Measurements from ENCODE around the gene PDE9A.
"Not testable (repeated sequence)": the region's sequence is repeated elsewhere in the genome, so short reads cannot be mapped to it uniquely, and the experiment has no call there.

Gene PDE9A

DNA sequence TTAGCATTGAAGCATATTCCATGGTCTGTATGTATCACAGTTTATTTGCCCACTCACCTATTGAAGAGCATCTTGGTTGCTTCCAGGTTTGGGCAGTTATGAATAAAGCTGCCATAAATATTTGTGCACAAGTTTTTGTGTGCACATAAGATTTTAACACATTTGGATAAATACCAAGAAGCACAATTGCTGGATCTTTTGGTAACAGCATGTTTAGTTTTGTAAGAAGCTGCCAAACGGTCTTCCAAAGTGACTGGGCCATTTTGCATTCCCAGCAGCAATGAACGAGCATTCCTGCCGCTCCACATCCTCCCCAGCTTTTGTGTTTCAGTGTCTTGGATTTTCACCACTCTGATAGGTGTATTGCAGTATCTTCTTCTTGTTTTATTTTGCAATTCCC is 62.7 kb downstream of the PDE9A start:
- ChIA-PET POLR2A (ENCODE audit: low non-redundant PET) (no interaction called here), CTCF (no interaction called here)
- TF ChIP-seq CTCF (conservative IDR thresholded peaks at IDR 0.05; ENCODE audit: low read depth) = no peak
- DNase-seq (ENCODE audit: low spot score) = no peak
- H3K27ac ChIP-seq = no peak overlapping the region

GRCh38 chr21:42720484-42720883 is 67.1 kb downstream of the PDE9A start:
- H3K27ac ChIP-seq; DNase-seq (ENCODE audit: low spot score); POLR2A ChIA-PET (ENCODE audit: low non-redundant PET): not testable (repeated sequence)
- CTCF ChIA-PET = interaction anchor here (0.5 to 1.0 kb wide), 3 partner anchors 15 to 72 kb away, joined by 3 read pairs; no protein-coding TSS in a partner anchor

GRCh38 chr21:42721341-42721824 is 68.0 kb downstream of the PDE9A start:
- ChIA-PET CTCF (interaction anchor here (0.8 kb wide), 1 partner anchor 14 kb away, joined by 3 read pairs; no protein-coding TSS in a partner anchor), POLR2A (ENCODE audit: low non-redundant PET) (no interaction called here)
- TF ChIP-seq CTCF (conservative IDR thresholded peaks at IDR 0.05; ENCODE audit: low read depth) = no peak
- no peak overlapping the region for H3K27ac ChIP-seq
- no peak for DNase-seq (ENCODE audit: low spot score)

DNA sequence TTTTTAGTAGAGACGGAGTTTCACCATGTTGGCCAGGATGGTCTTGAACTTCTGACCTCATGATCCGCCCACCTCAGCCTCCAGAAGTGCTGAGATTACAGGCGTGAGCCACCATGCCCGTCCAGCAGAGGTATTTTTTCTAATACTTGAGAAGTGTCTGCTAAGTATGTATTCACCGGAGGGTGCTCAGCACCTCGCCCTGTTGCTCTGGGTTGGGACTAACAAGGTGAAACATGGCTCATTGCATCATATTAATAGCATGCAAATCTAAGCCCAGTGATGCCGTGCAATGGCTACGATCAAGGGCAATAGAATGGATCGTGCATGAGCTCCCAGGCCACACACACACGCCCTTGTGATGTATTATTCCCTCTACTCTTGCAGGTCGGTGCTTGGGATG is 68.7 kb downstream of the PDE9A start:
- no peak for DNase-seq (ENCODE audit: low spot score)
- H3K27ac ChIP-seq = no peak overlapping the region
- POLR2A ChIA-PET (ENCODE audit: low non-redundant PET) = no interaction called here
- CTCF ChIA-PET = no interaction called here
- no peak for TF ChIP-seq CTCF (conservative IDR thresholded peaks at IDR 0.05; ENCODE audit: low read depth)

DNA sequence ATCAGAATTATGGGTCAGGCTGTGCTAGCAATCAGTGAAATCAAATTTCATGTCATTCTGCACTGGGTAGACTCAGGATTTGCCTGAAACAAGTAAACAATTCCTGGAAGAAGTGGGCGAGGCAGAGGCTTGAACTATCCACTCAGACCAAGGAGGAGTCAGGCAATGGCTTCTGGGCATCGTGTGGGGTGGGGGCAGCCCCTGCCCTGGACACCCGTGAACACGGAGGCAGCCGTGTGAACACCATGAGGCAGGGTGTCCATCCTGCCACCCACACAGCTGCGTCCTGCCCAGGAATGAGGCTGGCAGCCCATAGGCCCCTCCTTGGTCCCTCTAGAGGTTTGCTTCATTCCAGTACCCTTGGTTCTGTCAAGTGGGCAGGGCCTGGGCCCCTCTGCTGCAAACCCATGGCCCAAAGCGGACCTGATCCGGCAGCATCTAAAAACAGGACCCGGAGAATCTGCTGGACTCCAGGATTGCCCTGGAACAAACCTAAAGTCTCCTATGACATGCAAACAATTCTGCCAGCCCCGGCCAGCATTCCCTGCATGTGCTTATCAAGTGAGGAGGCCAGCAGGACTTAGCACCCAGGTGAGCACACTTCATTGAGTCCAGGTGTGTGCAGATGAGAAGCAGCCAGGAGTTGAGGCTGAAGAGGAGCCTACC is 69.5 kb downstream of the PDE9A start:
- no peak for TF ChIP-seq CTCF (conservative IDR thresholded peaks at IDR 0.05; ENCODE audit: low read depth)
- no peak for DNase-seq (ENCODE audit: low spot score)
- CTCF ChIA-PET = no interaction called here
- H3K27ac ChIP-seq = no peak overlapping the region
- POLR2A ChIA-PET (ENCODE audit: low non-redundant PET) = no interaction called here

DNA sequence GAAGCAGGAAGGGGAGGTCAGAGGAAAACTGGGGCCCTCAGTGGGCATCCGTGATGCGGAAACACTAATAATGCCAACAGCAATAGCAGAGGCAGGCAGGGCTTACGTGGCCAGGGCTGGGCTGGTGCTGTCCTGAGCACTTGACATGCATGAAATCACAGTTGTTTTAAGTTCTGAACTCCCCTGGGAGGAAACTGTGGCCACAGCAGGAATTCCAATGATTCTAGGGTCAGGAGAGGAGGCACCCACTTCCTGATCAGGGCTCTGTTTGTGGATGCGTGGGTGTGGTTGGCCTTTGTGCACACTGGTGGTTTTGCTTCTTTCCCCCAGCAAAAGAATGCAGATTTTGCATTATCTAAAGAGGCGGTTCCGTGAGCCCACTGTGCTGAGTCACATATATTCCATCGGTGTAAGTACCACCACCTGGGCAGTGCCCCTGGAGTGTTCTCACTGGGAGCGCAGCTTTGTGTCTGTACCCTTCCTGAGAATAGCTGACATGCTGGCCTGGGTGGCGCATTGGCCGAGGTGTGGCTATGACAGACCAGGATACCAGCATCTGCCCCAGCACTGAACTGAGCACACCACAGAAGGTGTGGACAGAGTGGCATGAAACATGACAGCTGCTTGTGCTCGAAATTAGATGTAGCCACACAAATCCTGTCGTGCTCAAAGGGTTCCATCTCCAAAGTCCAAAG is 71.0 kb downstream of the PDE9A start:
- ChIA-PET POLR2A (ENCODE audit: low non-redundant PET) (no interaction called here), CTCF (no interaction called here)
- H3K27ac ChIP-seq = no peak overlapping the region
- TF ChIP-seq CTCF (conservative IDR thresholded peaks at IDR 0.05; ENCODE audit: low read depth) = no peak
- DNase-seq (ENCODE audit: low spot score) = peak; percentile 46

DNA sequence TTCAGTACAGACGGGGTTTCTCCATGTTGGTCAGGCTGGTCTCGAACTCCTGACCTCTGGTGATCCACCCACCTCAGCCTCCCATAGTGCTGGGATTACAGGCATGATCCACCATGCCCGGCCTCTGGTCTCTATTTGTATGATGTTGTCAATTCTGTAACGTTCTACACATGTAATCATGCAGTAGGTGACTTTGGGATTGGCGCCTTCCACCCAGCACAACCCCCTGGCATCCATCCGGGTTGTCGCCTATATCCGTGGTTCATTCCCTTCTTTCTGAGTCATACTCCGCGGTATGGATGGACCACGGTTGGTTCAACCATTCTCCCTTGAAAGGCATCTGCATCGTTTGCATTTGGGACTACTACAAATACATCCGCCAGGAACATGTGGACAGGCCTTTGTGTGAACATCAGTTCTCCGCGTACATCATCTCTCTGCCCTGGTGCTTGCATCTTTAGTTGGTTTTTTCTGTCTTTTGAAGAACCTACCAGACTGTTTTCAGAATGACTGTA is 72.1 kb downstream of the PDE9A start:
- no peak for DNase-seq (ENCODE audit: low spot score)
- TF ChIP-seq CTCF (conservative IDR thresholded peaks at IDR 0.05; ENCODE audit: low read depth) = no peak
- ChIA-PET POLR2A (ENCODE audit: low non-redundant PET) (no interaction called here), CTCF (no interaction called here)
- H3K27ac ChIP-seq = no peak overlapping the region
